GM18517 (cell line): ENCODE measurements around the gene MSH2.
"Not testable (repeated sequence)": the region's sequence is repeated elsewhere in the genome, so short reads cannot be mapped to it uniquely, and the experiment has no call there.

Experiments
- ATAC-seq: cut with Tn5 transposase; IDR thresholded peaks from one replicate; pipeline ENCODE4 v1.9.1; 2021; ENCODE audit warnings: mild to moderate bottlenecking, moderate library complexity; ENCODE audit not compliant: unreplicated experiment

The MSH2 gene

GRCh38 chr2:47402805-47403608, at the start of gene MSH2:
Gene MSH2 (plus strand): TSS chr2:47403156. CDS start chr2:47403192, 36 bp downstream.
- ATAC-seq, result peak; percentile 91

DNA sequence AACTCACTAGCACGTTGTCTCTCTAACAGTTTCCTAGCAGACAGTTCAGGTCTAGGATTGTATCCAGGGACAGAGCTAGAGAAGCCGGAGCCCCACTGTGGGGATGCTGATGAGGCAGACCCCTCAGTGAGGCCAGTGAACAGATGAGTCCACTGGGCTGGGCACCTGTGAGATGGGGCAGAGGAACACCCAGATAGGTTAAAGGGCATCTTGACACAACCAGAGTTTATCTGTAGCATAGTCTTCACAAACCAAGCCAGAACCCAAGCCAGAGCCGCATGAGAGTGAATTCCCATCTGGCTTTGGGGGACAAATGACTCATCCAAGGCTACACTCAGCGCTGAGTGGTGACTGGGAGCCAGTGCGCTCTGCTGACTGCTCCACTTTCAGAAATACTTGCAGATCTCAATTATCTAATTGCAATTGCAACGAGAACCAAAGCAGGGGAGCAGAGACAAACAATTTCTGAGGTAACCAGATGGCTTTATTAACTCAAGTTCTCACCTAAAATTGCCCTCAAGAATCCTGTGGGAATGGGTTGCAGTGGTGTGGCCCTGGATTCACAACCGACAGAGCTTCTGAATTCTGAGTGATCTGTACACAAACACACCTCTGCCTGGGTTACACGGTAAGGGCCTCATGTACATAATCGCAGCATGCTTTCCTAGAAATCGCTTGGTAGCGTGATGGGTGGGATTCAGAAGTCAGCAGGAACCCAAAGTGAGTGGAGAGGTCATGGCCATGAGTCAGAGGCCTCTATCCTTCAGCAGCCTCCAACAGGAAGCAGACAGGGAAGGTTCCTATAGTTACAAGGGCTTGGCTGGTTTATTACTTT, 48.7 kb upstream of the MSH2 start:
- no peak for ATAC-seq

DNA sequence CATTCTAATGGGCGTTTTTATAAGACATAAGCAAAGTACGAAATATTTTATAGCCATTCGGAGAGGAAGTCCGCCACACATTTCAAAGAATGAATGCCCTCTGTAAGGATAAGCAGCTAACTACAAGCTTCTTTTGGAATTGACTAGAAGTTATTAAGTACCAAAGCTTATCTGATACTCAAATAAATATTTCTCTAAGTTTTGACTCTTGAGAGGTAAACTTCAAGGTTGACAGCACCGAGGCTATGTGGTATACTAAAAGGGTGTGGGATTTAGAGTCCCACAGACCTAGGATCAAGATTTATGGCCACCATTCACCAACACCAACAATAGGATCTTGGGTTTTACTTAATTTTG, 48.1 kb upstream of the MSH2 start:
- ATAC-seq, result no peak

- ATAC-seq, result no peak
These were observed 45.5 kb upstream of the MSH2 start for GRCh38 chr2:47357483-47357882.

- ATAC-seq, result no peak
These were observed 43.5 kb upstream of the MSH2 start for GRCh38 chr2:47359375-47359868.

- no peak for ATAC-seq
These were observed 42.7 kb upstream of the MSH2 start for GRCh38 chr2:47360283-47360682.

DNA sequence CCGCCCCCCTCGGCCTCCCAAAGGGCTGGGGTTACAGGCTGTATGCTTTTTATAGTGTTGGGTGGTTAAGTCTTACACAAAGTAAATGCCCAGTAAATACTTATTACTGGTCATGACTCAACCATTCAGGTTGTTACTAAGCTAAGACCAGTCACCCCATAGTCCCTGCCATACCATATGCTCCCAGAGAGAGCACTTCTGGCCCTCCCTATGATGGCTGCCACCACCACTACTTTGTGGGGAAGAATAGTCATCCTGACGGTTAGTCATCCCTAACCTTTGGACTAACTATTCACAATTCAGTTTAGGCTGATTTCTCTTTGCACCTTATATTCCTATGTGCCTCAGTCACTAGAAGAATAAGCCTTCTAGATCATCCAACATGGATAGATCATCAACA, 42.0 kb upstream of the MSH2 start:
- ATAC-seq, result no peak

DNA sequence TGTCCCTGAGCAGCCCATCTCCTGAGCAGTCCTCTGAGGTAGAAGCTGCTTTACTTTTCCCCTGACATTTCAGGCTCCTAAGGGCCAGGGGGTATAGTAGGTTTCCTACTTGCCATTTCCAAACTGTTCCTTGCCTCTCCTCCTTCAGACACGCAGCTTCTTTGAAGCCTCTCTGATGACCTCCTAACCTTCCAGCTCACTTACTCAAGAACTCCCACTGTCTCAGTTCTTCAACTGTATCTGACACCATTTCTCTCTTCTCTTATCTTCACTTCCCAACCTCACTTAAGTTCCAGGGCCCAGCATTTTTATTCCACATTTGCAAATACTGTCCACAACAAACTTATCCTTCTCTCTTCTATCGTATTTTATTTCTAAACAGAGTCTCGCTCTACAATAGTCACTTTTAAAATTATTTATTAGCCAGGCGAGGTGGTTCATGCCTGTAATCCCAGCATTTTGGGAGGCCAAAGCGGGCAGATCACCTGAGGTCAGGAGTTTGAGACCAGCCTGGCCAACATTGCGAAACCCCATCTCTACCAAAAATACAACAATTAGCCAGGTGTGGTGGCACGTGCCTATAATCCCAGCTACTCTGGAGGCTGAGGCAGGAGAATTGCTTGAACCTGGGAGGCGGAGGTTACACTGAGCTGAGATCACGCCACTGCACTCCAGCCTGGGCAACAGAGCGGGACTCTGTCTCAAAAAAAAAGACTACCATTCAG, 41.3 kb upstream of the MSH2 start:
- not testable (repeated sequence) for ATAC-seq

DNA sequence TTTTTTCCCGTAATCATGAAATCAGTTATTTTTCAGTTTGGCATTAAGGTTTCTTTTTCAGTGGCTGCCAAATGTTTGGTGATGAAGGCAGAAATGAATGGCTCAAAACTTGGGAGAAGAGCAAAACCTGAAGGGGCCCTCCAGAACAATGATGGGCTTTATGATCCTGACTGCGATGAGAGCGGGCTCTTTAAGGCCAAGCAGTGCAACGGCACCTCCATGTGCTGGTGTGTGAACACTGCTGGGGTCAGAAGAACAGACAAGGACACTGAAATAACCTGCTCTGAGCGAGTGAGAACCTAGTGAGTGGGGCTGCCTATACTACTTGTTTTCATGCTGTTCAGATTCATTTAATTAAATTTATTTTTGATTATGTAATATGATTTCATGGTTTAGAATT, 29.2 kb upstream of the MSH2 start:
- ATAC-seq, result no peak

DNA sequence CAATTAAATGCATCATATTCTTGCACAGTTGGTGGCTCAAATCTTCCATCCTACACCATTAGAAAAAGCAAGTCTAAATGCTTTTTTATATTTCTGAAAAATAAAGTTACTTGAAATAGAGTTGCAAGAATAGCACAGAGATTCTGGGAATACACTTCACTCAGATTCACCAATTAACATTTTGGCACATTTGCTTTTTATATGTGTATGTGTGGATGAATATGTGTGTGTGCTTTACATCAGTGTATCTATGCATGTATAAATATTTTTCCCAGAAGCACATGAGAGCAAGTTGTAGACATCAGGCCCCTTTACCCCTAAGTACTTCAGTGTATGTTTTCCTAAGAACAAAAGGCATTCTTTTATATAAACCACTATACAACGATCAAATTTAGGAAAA, 27.6 kb upstream of the MSH2 start:
- no peak for ATAC-seq

GRCh38 chr2:47379384-47379783, 23.6 kb upstream of the MSH2 start:
- ATAC-seq, result no peak

DNA sequence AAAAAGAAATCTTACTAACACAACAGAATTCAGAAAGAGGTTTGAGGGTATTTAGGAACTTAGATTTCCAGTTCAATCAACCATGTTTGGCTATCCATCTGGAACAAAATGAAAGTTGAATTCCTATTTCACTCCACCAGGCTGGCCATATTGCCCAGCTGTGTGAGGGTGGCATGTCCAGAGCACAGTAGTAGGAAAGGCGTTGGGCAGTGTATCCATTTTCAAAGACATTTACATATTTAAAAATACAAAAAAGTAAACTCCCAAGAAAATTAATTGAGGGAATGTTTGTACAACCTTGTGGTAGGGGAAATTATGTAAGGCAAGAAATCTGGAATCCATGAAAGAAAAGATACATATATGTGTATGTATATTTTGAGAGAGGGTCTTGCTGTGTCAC, 21.5 kb upstream of the MSH2 start:
- ATAC-seq, result no peak

DNA sequence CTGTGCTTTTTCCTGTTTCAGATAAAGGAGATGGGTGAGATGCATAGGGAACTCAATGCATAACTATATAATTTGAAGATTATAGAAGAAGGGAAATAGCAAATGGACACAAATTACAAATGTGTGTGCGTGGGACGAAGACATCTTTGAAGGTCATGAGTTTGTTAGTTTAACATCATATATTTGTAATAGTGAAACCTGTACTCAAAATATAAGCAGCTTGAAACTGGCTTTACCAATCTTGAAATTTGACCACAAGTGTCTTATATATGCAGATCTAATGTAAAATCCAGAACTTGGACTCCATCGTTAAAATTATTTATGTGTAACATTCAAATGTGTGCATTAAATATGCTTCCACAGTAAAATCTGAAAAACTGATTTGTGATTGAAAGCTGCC, 16.4 kb upstream of the MSH2 start:
- ATAC-seq, result no peak

DNA sequence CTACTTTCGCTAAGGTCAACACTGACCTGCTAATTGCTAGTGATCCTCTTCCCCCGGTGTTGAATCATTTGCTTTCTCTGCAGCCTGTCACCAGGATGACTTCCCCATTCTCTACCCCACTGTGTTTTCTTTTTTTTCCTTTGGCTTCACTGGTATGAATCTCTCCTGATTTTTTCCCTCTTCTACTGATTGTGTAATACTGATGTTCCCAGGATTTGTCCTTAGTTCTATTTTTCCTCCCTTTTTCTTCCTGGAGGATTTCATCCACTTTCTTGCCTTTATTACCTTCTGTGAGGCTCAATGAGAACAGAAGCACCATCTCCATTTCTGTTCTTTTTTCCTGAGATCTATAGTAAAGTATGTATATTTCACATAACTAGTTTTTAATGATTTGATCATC, 14.1 kb upstream of the MSH2 start:
- ATAC-seq, result no peak

- ATAC-seq, result no peak
These were observed 13.3 kb upstream of the MSH2 start for GRCh38 chr2:47389692-47390091.

DNA sequence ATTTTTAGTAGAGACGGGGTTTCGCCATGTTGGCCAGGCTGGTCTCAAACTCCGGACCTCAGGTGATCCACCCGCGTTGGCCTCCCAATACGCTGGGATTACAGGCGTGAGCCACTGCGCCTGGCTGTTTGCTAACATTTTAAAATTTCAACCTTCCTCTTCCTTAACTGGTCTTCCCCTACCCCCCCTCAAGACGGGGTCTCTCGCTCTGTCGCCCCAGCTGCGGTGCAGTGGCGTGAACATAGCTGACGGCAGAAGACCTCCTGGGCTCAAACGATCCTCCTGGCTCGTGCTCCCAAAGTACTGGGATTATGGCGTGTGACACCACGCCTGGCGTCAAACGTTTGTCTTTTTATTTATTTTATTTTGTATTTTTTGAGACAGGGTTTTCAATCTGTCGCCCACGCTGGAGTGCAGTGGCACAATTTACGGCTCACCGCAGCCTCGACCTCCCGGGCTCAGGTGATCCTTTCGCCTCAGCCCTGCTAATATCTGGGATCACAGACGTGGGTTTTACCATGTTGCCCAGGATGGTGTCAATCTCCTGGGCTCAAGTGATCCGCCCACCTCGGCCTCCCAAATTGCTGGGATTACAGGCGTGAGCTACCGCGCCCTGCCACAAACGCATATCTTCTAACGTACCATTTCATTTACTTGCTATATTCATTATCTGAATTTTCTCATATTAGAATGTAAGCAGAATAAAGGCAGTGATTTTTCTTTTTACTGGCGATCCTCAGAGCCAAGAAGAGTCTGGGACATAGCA, 984 bp upstream of the MSH2 start:
- ATAC-seq, result no peak

DNA sequence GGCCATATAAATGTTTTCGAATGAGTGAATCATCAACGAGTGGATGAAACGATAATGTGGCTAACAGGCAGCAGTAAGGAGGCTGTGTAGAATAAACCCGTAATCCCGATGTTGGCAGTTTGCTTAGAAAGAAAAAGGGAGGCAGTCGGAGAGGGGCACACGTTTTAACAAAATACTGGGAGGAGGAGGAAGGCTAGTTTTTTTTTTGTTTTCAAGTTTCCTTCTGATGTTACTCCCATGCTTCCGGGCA, 476 bp upstream of the MSH2 start:
- ATAC-seq, result no peak

GRCh38 chr2:47403609-47404193, 745 bp downstream of the MSH2 start:
- ATAC-seq, result no peak

DNA sequence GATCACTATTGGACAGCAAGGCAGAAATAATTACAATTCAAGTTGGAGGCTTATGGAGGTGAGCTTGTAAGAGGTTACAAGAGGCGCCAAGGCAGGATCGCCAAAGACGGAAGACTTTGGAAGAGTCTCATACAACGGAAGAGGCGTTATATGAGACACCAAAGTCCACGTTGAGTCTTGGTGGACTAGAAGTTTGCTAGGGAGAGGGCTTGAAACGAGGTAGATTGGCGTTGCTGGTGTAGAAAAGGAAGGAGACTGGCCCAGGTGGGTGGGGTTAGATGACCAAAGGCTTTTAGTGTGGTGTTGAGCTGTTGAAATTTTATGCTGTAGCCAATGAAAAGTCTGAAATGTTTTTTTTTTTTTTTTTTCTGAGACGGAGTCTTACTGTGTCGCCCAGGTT, 1.4 kb downstream of the MSH2 start:
- no peak for ATAC-seq

GRCh38 chr2:47405757-47406156, 2.8 kb downstream of the MSH2 start:
- no peak for ATAC-seq
